HG03378 (cell line): Measurements from ENCODE around the gene KCNF1.

Experiments used
- ATAC-seq: cut with Tn5 transposase; IDR thresholded peaks from one replicate; pipeline ENCODE4 v1.9.1; 2021; ENCODE audit warnings: mild to moderate bottlenecking, moderate library complexity; ENCODE audit not compliant: unreplicated experiment

Gene KCNF1

GRCh38 chr2:10918661-10919409, 7.1 kb downstream of the KCNF1 start:
- ATAC-seq: no peak

GRCh38 chr2:10919410-10919770, 7.7 kb downstream of the KCNF1 start:
- ATAC-seq: no peak

- no peak for ATAC-seq
Observed at GRCh38 chr2:10919771-10920621, 8.3 kb downstream of the KCNF1 start.

GRCh38 chr2:10920764-10921388, 9.1 kb downstream of the KCNF1 start:
- ATAC-seq: no peak

GRCh38 chr2:10921525-10921924, 9.8 kb downstream of the KCNF1 start:
- no peak for ATAC-seq

GRCh38 chr2:10922307-10923007, 10.7 kb downstream of the KCNF1 start:
- no peak for ATAC-seq

- ATAC-seq: no peak
Observed at GRCh38 chr2:10923008-10923375, 11.3 kb downstream of the KCNF1 start.

GRCh38 chr2:10923965-10924364, 12.2 kb downstream of the KCNF1 start:
- no peak for ATAC-seq

- no peak for ATAC-seq
Observed at GRCh38 chr2:10924441-10924840, 12.7 kb downstream of the KCNF1 start.

- ATAC-seq: no peak
Observed at GRCh38 chr2:10924859-10925258, 13.1 kb downstream of the KCNF1 start.

- no peak for ATAC-seq
Observed at GRCh38 chr2:10926191-10926820, 14.6 kb downstream of the KCNF1 start.

- ATAC-seq: no peak
Observed at GRCh38 chr2:10930721-10931516, 19.2 kb downstream of the KCNF1 start.

- ATAC-seq: no peak
Observed at GRCh38 chr2:10931710-10932255, 20.0 kb downstream of the KCNF1 start.

GRCh38 chr2:10932345-10933151, 20.8 kb downstream of the KCNF1 start:
- ATAC-seq: no peak

- no peak for ATAC-seq
Observed at GRCh38 chr2:10933700-10934225, 22.0 kb downstream of the KCNF1 start.

- ATAC-seq: no peak
Observed at GRCh38 chr2:10934308-10934978, 22.7 kb downstream of the KCNF1 start.

- ATAC-seq: no peak
Observed at GRCh38 chr2:10934979-10935350, 23.2 kb downstream of the KCNF1 start.

- ATAC-seq: no peak
Observed at GRCh38 chr2:10935366-10935918, 23.7 kb downstream of the KCNF1 start.
